Measurements from ENCODE around the gene SLC35B1.

- TF ChIP-seq CTCF (conservative IDR thresholded peaks at IDR 0.05), result no peak
- no peak for TF ChIP-seq ZFX (IDR thresholded peaks at IDR 0.05)
Measured at GRCh38 chr17:49755663-49756283, 48.0 kb upstream of the SLC35B1 start.

Data from C4-2B (cell line).